GM10847 (cell line): ENCODE data around the gene GRHPR.

Experiments used
- POLR2A ChIP-seq: IDR thresholded peaks from 2 replicates; pipeline ENCODE4 v1.6.1; 2011; ENCODE audit not compliant: insufficient read length; ENCODE audit errors: extremely low read depth

Gene GRHPR

GRCh38 chr9:37446401-37446800, 23.9 kb downstream of the GRHPR start:
- no peak for TF ChIP-seq POLR2A

- TF ChIP-seq POLR2A, result no peak
These were observed 24.6 kb downstream of the GRHPR start for GRCh38 chr9:37447111-37447510.

- TF ChIP-seq POLR2A, result no peak
These were observed 27.6 kb downstream of the GRHPR start for GRCh38 chr9:37449862-37450632.

GRCh38 chr9:37451628-37452027, 29.1 kb downstream of the GRHPR start:
- no peak for TF ChIP-seq POLR2A

- TF ChIP-seq POLR2A, result no peak
These were observed 30.1 kb downstream of the GRHPR start for GRCh38 chr9:37452611-37453010.

GRCh38 chr9:37453827-37454226, 31.3 kb downstream of the GRHPR start:
- no peak for TF ChIP-seq POLR2A

- TF ChIP-seq POLR2A, result no peak
These were observed 31.7 kb downstream of the GRHPR start for GRCh38 chr9:37454238-37454637.

- no peak for TF ChIP-seq POLR2A
These were observed 33.6 kb downstream of the GRHPR start for GRCh38 chr9:37455884-37456647.

- TF ChIP-seq POLR2A, result no peak
These were observed 34.3 kb downstream of the GRHPR start for GRCh38 chr9:37456817-37457216.

- no peak for TF ChIP-seq POLR2A
These were observed 41.5 kb downstream of the GRHPR start for GRCh38 chr9:37464006-37464405.

- peak; percentile 32 for TF ChIP-seq POLR2A
These were observed 42.1 kb downstream of the GRHPR start for GRCh38 chr9:37464426-37465248.

- peak; percentile 23 for TF ChIP-seq POLR2A
These were observed 42.9 kb downstream of the GRHPR start, which contains the start of gene ZBTB5 for GRCh38 chr9:37465249-37466036. Gene ZBTB5, minus strand, starts transcription at chr9:37465450. Its CDS starts 22,899 bp downstream, at chr9:37442551.

GRCh38 chr9:37466037-37466709, 43.7 kb downstream of the GRHPR start:
- peak; percentile 6 for TF ChIP-seq POLR2A

- no peak for TF ChIP-seq POLR2A
These were observed 46.1 kb downstream of the GRHPR start for GRCh38 chr9:37468620-37469019.
